ENCODE results near the gene STARD7. TPM values are rescaled to one million over a fixed set of nuclear protein-coding genes. Genes with fewer than 3 reads are reported as not detected.

Gene STARD7
- total and polyA plus RNA-seq, 9 of the 15 experiments (the other 6 are each of a cell fraction or from before 2014, with no cell fraction given), result 90.9 to 196 (median 145) TPM

DNA sequence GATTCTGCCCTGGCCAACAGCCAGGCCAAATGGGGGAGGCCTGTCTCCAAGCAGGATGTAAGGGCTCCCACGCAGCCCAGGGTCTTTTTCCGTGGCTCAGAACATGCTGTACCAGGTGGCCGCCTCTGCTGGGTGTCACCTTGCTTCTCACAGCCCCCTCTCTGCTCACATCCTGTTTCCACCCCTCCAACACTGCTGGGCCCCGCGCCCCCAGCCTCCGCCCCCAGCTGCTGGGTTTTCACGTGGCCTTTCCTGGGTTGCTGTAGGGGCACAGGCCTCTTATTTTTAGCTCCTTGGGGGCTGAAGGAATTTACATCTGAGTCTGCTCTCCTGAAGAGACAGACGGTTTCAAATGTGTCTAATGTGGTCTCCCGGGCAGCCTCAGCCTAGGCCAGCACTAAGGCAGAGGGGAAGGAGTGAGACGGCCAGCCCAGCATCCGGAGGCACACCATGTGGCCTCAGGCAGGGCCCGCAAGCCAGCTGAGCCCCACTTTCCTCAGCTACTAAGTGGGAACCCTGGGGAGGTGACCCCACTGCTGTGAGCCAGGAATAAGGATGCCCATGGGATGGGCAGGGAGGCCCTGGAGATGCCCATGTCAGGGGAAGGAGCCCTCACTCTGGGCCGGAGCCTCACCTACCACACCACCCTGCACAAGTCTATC lies 44.7 kb downstream of the STARD7 start:
- ChIA-PET CTCF (ENCODE audit: low intra/inter-chr PET ratio) (no interaction called here), POLR2A (interaction anchor here (0.7 kb wide), 1 partner anchor 11 kb away, joined by 4 read pairs; no protein-coding TSS in a partner anchor)
- DNase-seq (ENCODE audit: extremely low read depth in 1 of 4, low spot score in 3 of 4) (no peak), ATAC-seq (peak; percentile 13; the same call in 1 of the 3 replicates), FAIRE-seq (no peak)
- intact Hi-C loops (cut with micrococcal nuclease) (no loop called here), in situ Hi-C loops (cut with MboI) (no loop called here)
- WGBS (ENCODE audit: insufficient coverage, low coverage, missing lambda C conversion rate), result 59% methylated on average over 8 of the region's 13 CpGs
- peak overlapping the region in 1 of 2 experiments; percentile 71; a peak in 2 of 4 replicates for H3K9ac ChIP-seq (ENCODE audit: insufficient read depth in 1 of 2, low read depth in 2 of 2, low read length in 2 of 2)
- no peaks in the 10 kb centered on the region for H3K79me2 ChIP-seq (ENCODE audit: control insufficient read depth, insufficient read depth, low read length)
- peak; percentile 12; the same call in 1 of the 2 replicates for TF ChIP-seq NFIC (IDR thresholded peaks at IDR 0.05)
- TF ChIP-seq ZFX (CRISPR knock-in tag; IDR thresholded peaks at IDR 0.05), result peak; percentile 18; the same call in 1 of the 2 replicates
- TF ChIP-seq FOXA3 (CRISPR knock-in tag; conservative IDR thresholded peaks at IDR 0.05 in 1 of 2, IDR thresholded peaks at IDR 0.05 in 1 of 2), result no peak
- H3K9me1 ChIP-seq (ENCODE audit: control insufficient read depth, insufficient read depth, low read length), result no peaks in the 10 kb centered on the region
- no peak overlapping the region for H3K4me3 ChIP-seq
- peaks cover 5 to 19% of the 10 kb centered on the region in 2 experiments for H3K4me1 ChIP-seq (replicated peaks in 1 of 2; ENCODE audit: control insufficient read depth in 2 of 2, insufficient read depth in 2 of 2, low read length in 2 of 2)
- no peak overlapping the region for H3K27ac ChIP-seq (ENCODE audit: extremely low read depth, low read depth, low read length)
- no peaks in the 10 kb centered on the region for H4K20me1 ChIP-seq (replicated peaks; ENCODE audit: control insufficient read depth, insufficient read depth, low read length)
- no peaks in the 10 kb centered on the region for H3K9me3 ChIP-seq (replicated peaks; ENCODE audit: control insufficient read depth, insufficient read depth, low read depth, low read length)
- H3K36me3 ChIP-seq (ENCODE audit: control insufficient read depth, insufficient read depth, low read length), result no peaks in the 10 kb centered on the region
- peak overlapping the region; percentile 51 for H2AFZ ChIP-seq (ENCODE audit: low read depth, low read length)
- H3K4me2 ChIP-seq (ENCODE audit: insufficient read depth, low read length), result no peak overlapping the region
- BruUV-seq (replicated peaks), result no TSS peak
- H3K27me3 ChIP-seq (ENCODE audit: control insufficient read depth in 2 of 2, insufficient read depth in 2 of 2, low read length in 2 of 2), result no peaks in the 10 kb centered on the region

- DNase-seq (ENCODE audit: extremely low read depth in 1 of 4, low spot score in 3 of 4) (no peak), ATAC-seq (no peak), FAIRE-seq (no peak)
- H2AFZ ChIP-seq (ENCODE audit: low read depth, low read length), result 0 out of 2 replicates have a peak overlapping the region, but pooled peaks have one; percentile 2
- no peak overlapping the region for H3K4me3 ChIP-seq
- intact Hi-C loops (cut with micrococcal nuclease) (no loop called here), in situ Hi-C loops (cut with MboI) (no loop called here)
- H3K9me1 ChIP-seq (ENCODE audit: control insufficient read depth, insufficient read depth, low read length), result peaks cover under 1% of the 10 kb centered on the region
- no TSS peak for BruUV-seq (replicated peaks)
- 69% methylated on average over 5 of the region's 5 CpGs for WGBS (ENCODE audit: insufficient coverage, low coverage, missing lambda C conversion rate)
- peaks cover 9 to 24% of the 10 kb centered on the region in 2 experiments for H3K4me1 ChIP-seq (replicated peaks in 1 of 2; ENCODE audit: control insufficient read depth in 2 of 2, insufficient read depth in 2 of 2, low read length in 2 of 2)
- no peaks in the 10 kb centered on the region for H4K20me1 ChIP-seq (replicated peaks; ENCODE audit: control insufficient read depth, insufficient read depth, low read length)
- ChIA-PET POLR2A (interaction anchor here (0.7 kb wide), 1 partner anchor 11 kb away, joined by 4 read pairs; no protein-coding TSS in a partner anchor), CTCF (ENCODE audit: low intra/inter-chr PET ratio) (no interaction called here)
- peak overlapping the region in 1 of 2 experiments; percentile 71; a peak in 2 of 4 replicates for H3K9ac ChIP-seq (ENCODE audit: insufficient read depth in 1 of 2, low read depth in 2 of 2, low read length in 2 of 2)
- TF ChIP-seq ZNF699 (CRISPR knock-in tag; IDR thresholded peaks at IDR 0.05; ENCODE audit: insufficient replicate concordance), result no peak
- TF ChIP-seq ZFP36 (IDR thresholded peaks at IDR 0.05; ENCODE audit: low read depth, low read length, partially characterized antibody), result peak; percentile 73
- H3K4me2 ChIP-seq (ENCODE audit: insufficient read depth, low read length), result no peak overlapping the region
- no peaks in the 10 kb centered on the region for H3K36me3 ChIP-seq (ENCODE audit: control insufficient read depth, insufficient read depth, low read length)
- no peaks in the 10 kb centered on the region for H3K27me3 ChIP-seq (ENCODE audit: control insufficient read depth in 2 of 2, insufficient read depth in 2 of 2, low read length in 2 of 2)
- H3K9me3 ChIP-seq (replicated peaks; ENCODE audit: control insufficient read depth, insufficient read depth, low read depth, low read length), result no peaks in the 10 kb centered on the region
- no peaks in the 10 kb centered on the region for H3K79me2 ChIP-seq (ENCODE audit: control insufficient read depth, insufficient read depth, low read length)
- H3K27ac ChIP-seq (ENCODE audit: extremely low read depth, low read depth, low read length), result no peak overlapping the region
These were observed 45.2 kb downstream of the STARD7 start for GRCh38 chr2:96163415-96163767.

Measured in K562 (cell line).